K562 (cell line): ENCODE measurements around the gene AKAP3. TPM values are rescaled to one million over a fixed set of nuclear protein-coding genes. Genes with fewer than 3 reads are reported as not detected.

Source experiments
- ATAC-seq: fragments of 200-7000 bp; cut with Tn5 transposase; 3 replicates; pipeline ENCODE4 v1.9.1; 2020; ENCODE audit warnings: moderate library complexity
- BruUV-seq: library from RNA; stranded (reverse); fragments of 400-500 nt; replicated peaks from 2 replicates; lab custom pipeline; 2021; lab: Mats Ljungman, UMichigan
- CTCF ChIA-PET: fragments of 300-600 bp; formaldehyde crosslinking; extraction: SDS; loops from one replicate; lab custom pipeline; 2021; ENCODE audit warnings: low intra/inter-chr PET ratio; lab: Yijun Ruan, JAX
- POLR2A ChIA-PET: fragments of 300-600, 350-650 bp; sonication (Branson Sonifier 250); formaldehyde crosslinking; extraction: SDS; loops from one replicate; lab custom pipeline; 2021; ENCODE audit warnings: antibody characterized with exemption, inconsistent platforms; lab: Yijun Ruan, JAX
- DNase-seq, 4 experiments: peaks; one replicate each; pipeline versions ENCODE4 v3.0.0 to v3.0.0-alpha.2; 2011 to 2018; ENCODE audit warnings: low spot score in 3 of 4, mixed read lengths in 3 of 4; ENCODE audit errors: extremely low read depth in 1 of 4
- FAIRE-seq: peaks from 2 replicates; lab custom pipeline; 2011; peaks lifted over from hg19 to GRCh38; lab: Jason Lieb, UNC
- H2AFZ ChIP-seq: 2 replicates; pipeline ENCODE4 v1.6.0; 2011; ENCODE audit warnings: low read depth, low read length, control low read depth, inconsistent platforms
- H3K27ac ChIP-seq: fragments of 200-600 bp; 3 replicates; pipeline ENCODE4 v1.8.0; 2011; ENCODE audit warnings: low read depth, mild to moderate bottlenecking, control low read depth, inconsistent platforms, low read length, moderate library complexity, mixed read lengths; ENCODE audit errors: extremely low read depth
- H3K27me3 ChIP-seq, 2 experiments: fragments of 300-600 bp in 1 of 2; 2 replicates in 1 of 2; 3 replicates in 1 of 2; pipeline versions ENCODE4 v1.6.0 to v1.8.0; 2011; ENCODE audit warnings: inconsistent platforms in 2 of 2, low read length in 2 of 2, mild to moderate bottlenecking in 1 of 2, mixed read lengths in 1 of 2, moderate library complexity in 1 of 2; ENCODE audit not compliant: control insufficient read depth in 2 of 2, insufficient read depth in 2 of 2
- H3K36me3 ChIP-seq: fragments of 300-600 bp; 3 replicates; pipeline ENCODE4 v1.8.0; 2011; ENCODE audit warnings: mild to moderate bottlenecking, low read length, inconsistent platforms; ENCODE audit not compliant: control insufficient read depth, insufficient read depth
- H3K4me1 ChIP-seq, 2 experiments: fragments of 200-600 bp in 1 of 2; replicated peaks in 1 of 2; 2 replicates in 1 of 2; 3 replicates in 1 of 2; pipeline versions ENCODE4 v1.5.1 to v1.8.0; 2011; ENCODE audit warnings: inconsistent platforms in 2 of 2, low read length in 2 of 2, mild to moderate bottlenecking in 1 of 2, mixed read lengths in 1 of 2, moderate library complexity in 1 of 2; ENCODE audit not compliant: control insufficient read depth in 2 of 2, insufficient read depth in 2 of 2
- H3K4me2 ChIP-seq: 2 replicates; pipeline ENCODE4 v1.6.1; 2011; ENCODE audit warnings: low read length, control low read depth, inconsistent platforms, mixed read lengths; ENCODE audit not compliant: insufficient read depth
- H3K4me3 ChIP-seq: fragments of 200-600 bp; sonication (generic), shearing (Covaris generic); 2 replicates; pipeline ENCODE4 v1.5.1; 2016; ENCODE audit warnings: control low read depth, inconsistent platforms
- H3K79me2 ChIP-seq: fragments of 200-600 bp; 3 replicates; pipeline ENCODE4 v1.8.0; 2011; ENCODE audit warnings: low read length, inconsistent platforms; ENCODE audit not compliant: control insufficient read depth, insufficient read depth
- H3K9ac ChIP-seq, 2 experiments: 2 replicates each; pipeline versions ENCODE4 v1.6.0 to v1.6.1; 2011; ENCODE audit warnings: low read depth in 2 of 2, low read length in 2 of 2, control low read depth in 1 of 2, inconsistent platforms in 1 of 2, mild to moderate bottlenecking in 1 of 2, mixed read lengths in 1 of 2; ENCODE audit not compliant: insufficient read depth in 1 of 2
- H3K9me1 ChIP-seq: one replicate; pipeline ENCODE4 v1.6.0; 2011; ENCODE audit warnings: inconsistent platforms, mild to moderate bottlenecking, low read length, moderate library complexity; ENCODE audit not compliant: control insufficient read depth, insufficient read depth
- H3K9me3 ChIP-seq: replicated peaks from 2 replicates; pipeline ENCODE4 v1.5.1; 2011; ENCODE audit warnings: low read depth, low read length, inconsistent platforms; ENCODE audit not compliant: control insufficient read depth, insufficient read depth
- H4K20me1 ChIP-seq: replicated peaks from 2 replicates; pipeline ENCODE4 v1.6.1; 2011; ENCODE audit warnings: low read length, inconsistent platforms, mixed read lengths; ENCODE audit not compliant: control insufficient read depth, insufficient read depth
- KAT8 ChIP-seq: fragments of 450-650 bp; IDR thresholded peaks from 2 replicates; pipeline ENCODE4 v1.6.1; 2016; ENCODE audit warnings: low read depth, mild to moderate bottlenecking
- POLR2AphosphoS5 ChIP-seq: IDR thresholded peaks from 2 replicates; pipeline ENCODE4 v1.6.1; 2011; ENCODE audit warnings: mild to moderate bottlenecking, low read depth, low read length, moderate library complexity; ENCODE audit not compliant: control insufficient read depth, insufficient read depth
- RAD21 ChIP-seq, 2 experiments: fragments of 250-450 bp in 1 of 2; fragments of 450-650 bp in 1 of 2; sonication (Bioruptor Pico) in 1 of 2; formaldehyde crosslinking in 1 of 2; IDR thresholded peaks in 1 of 2; conservative IDR thresholded peaks in 1 of 2; 2 replicates each; pipeline versions ENCODE4 v1.4.0 to v1.8.0; 2020 to 2022; ENCODE audit warnings: mild to moderate bottlenecking in 2 of 2, moderate library complexity in 1 of 2
- RBM15 ChIP-seq: fragments of 200-400 bp; formaldehyde crosslinking; IDR thresholded peaks from 2 replicates; pipeline ENCODE4 v1.6.1; 2018; ENCODE audit warnings: mild to moderate bottlenecking, low read length, moderate library complexity; ENCODE audit not compliant: insufficient read depth
- SREBF2 ChIP-seq: sonication (generic); formaldehyde crosslinking; IDR thresholded peaks from 2 replicates; pipeline ENCODE4 v1.4.0; 2020; ENCODE audit warnings: mild to moderate bottlenecking, missing genetic modification reagents
- TCF7 ChIP-seq: sonication (generic); IDR thresholded peaks from 2 replicates; pipeline ENCODE4 v1.6.1; 2016; ENCODE audit warnings: antibody characterized with exemption, borderline replicate concordance
- YY1 ChIP-seq, 3 experiments: IDR thresholded peaks; 2 replicates each; pipeline ENCODE4 v1.6.1; 2011; ENCODE audit warnings: low read length in 2 of 3, mild to moderate bottlenecking in 2 of 3, moderate library complexity in 2 of 3, borderline replicate concordance in 1 of 3, control low read depth in 1 of 3, low read depth in 1 of 3; ENCODE audit not compliant: insufficient read depth in 3 of 3, insufficient replicate concordance in 2 of 3, control insufficient read depth in 1 of 3, insufficient read length in 1 of 3; ENCODE audit errors: extremely low read depth in 1 of 3
- ZNF347 ChIP-seq: fragments of 450-650 bp; formaldehyde crosslinking; IDR thresholded peaks from 2 replicates; pipeline ENCODE4 v1.4.0; 2020; ENCODE audit warnings: low read depth, mild to moderate bottlenecking, moderate library complexity
- ZNF764 ChIP-seq: fragments of 250-450 bp; sonication (Bioruptor Pico); IDR thresholded peaks from 2 replicates; pipeline ENCODE4 v1.4.0; 2020; ENCODE audit warnings: low read depth, mild to moderate bottlenecking, moderate library complexity
- WGBS: fragments of 100-300 bp; shearing (Covaris generic); methylation state at CpG from one replicate; pipeline ENCODE4 v1.1.6; 2016; ENCODE audit warnings: low coverage, mixed read lengths; ENCODE audit not compliant: insufficient coverage; ENCODE audit errors: missing lambda C conversion rate; 5-methylcytosine and 5-hydroxymethylcytosine counted together
- in situ Hi-C: fragments of 300-500 bp; cut with MboI; formaldehyde crosslinking; loops from 4 replicates; pipeline ENCODE4 v1.15.0; 2018; ENCODE audit warnings: inconsistent platforms, mixed read lengths
- intact Hi-C: fragments of 100-400 bp; cut with micrococcal nuclease; formaldehyde crosslinking; loops from 2 replicates; pipeline ENCODE4 v1.14.2; 2022
- polyA plus RNA-seq, 8 experiments: library from polyadenylated mRNA; depleted of rRNA in 4 of 8; stranded (reverse) in 5 of 8; unstranded in 3 of 8; fragments of >200 nt; fragmentation: Nextera tagmentation in 2 of 8; fragmentation: Illumina TruSeq in 1 of 8; extraction: Ambion mirVana in 2 of 8; extraction: Trizol in 1 of 8; gene quantifications; 2 replicates each; pipeline versions ENCODE4 v1.2.1 to v1.2.3, GENCODE V29; 2011 to 2014; ENCODE audit warnings: inconsistent platforms in 1 of 8, missing spikeins in 1 of 8
- total RNA-seq, 7 experiments: library from RNA; depleted of rRNA in 6 of 7; stranded (reverse); fragments of >200 nt in 6 of 7; fragmentation: Illumina TruSeq in 2 of 7; extraction: Trizol in 2 of 7; gene quantifications; 2 replicates each; pipeline versions ENCODE4 v1.2.1 to v1.2.3, GENCODE V29; 2011 to 2021; ENCODE audit warnings: low replicate concordance in 1 of 7
- TF ChIP-seq, protein P1 (sequence below), 2 experiments: IDR thresholded peaks; 2 replicates each; pipeline ENCODE4 v1.6.1; 2012; ENCODE audit warnings: improper control_type of control experiment in 2 of 2, low read depth in 2 of 2, low read length in 2 of 2, borderline replicate concordance in 1 of 2
- TF ChIP-seq, protein P2 (sequence below): fragments of 250-450 bp; sonication (Bioruptor Pico); IDR thresholded peaks from 2 replicates; pipeline ENCODE4 v1.8.0; 2022; ENCODE audit warnings: moderate library complexity, mild to moderate bottlenecking, inconsistent platforms
- TF ChIP-seq, protein P3 (sequence below): sonication (generic); formaldehyde crosslinking; IDR thresholded peaks from 2 replicates; pipeline ENCODE4 v1.8.1; 2023; ENCODE audit warnings: mild to moderate bottlenecking, missing genetic modification reagents, moderate library complexity
- TF ChIP-seq, protein P4 (sequence below): IDR thresholded peaks from 2 replicates; pipeline ENCODE4 v1.6.1; 2012; ENCODE audit warnings: low read depth, low read length, improper control_type of control experiment, borderline replicate concordance

AKAP3 gene
- total and polyA plus RNA-seq, 9 of the 15 experiments (the other 6 are each of a cell fraction or from before 2014, with no cell fraction given): 0.17 to 2.8 (median 0.43) TPM

DNA sequence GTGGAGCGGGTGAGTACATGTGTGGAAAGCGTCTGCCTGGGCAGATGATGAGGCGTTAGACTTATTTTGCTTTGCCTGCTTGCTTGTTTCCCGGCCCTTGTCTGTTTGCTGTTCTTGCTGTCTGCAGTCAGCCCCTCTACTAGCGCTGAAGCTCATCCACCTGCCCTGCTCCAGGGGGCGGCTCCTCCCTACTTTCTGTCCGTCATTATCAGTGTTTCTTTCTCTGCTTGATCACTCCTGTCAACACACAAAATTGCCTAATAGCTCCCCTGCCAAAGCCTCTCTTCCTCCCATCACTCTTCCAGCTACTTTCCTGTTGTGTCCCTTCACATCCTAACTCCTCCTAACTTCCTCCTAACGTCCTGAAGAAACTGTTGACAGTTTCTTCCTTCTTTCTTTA, 36.5 kb upstream of the AKAP3 start:
- no peaks in the 10 kb centered on the region for H4K20me1 ChIP-seq
- no peak overlapping the region for H3K4me2 ChIP-seq
- in situ Hi-C loops (no loop called here), intact Hi-C loops (no loop called here)
- 66% methylated on average over 7 of the region's 8 CpGs for WGBS
- H2AFZ ChIP-seq: no peak overlapping the region
- H3K36me3 ChIP-seq: peaks cover 54% of the 10 kb centered on the region; the same call in 2 of the 3 replicates
- DNase-seq (no peak), FAIRE-seq (no peak), ATAC-seq (no peak)
- H3K79me2 ChIP-seq: no peaks in the 10 kb centered on the region
- no TSS peak for BruUV-seq
- ChIA-PET CTCF (no interaction called here), POLR2A (no interaction called here)
- no peak overlapping the region for H3K4me3 ChIP-seq
- H3K9ac ChIP-seq: no peak overlapping the region
- no peaks in the 10 kb centered on the region for H3K4me1 ChIP-seq
- no peaks in the 10 kb centered on the region for H3K9me3 ChIP-seq
- H3K27ac ChIP-seq: no peak overlapping the region
- H3K27me3 ChIP-seq: no peaks in the 10 kb centered on the region
- H3K9me1 ChIP-seq: no peaks in the 10 kb centered on the region
- TF ChIP-seq POLR2AphosphoS5 (no peak), RBM15 (no peak), KAT8 (no peak), YY1 (IDR thresholded peaks at IDR 0.05; ENCODE audit: borderline replicate concordance in 1 of 3, control insufficient read depth in 1 of 3, extremely low read depth in 1 of 3, insufficient read depth in 3 of 3, insufficient read length in 1 of 3, insufficient replicate concordance in 2 of 3, low read depth in 1 of 3, low read length in 2 of 3) (no peak), ZNF347 (CRISPR knock-in tag) (no peak), TCF7 (no peak), ZNF764 (CRISPR knock-in tag) (no peak), RAD21 (CRISPR knock-in tag; conservative IDR thresholded peaks at IDR 0.05 in 1 of 2, IDR thresholded peaks at IDR 0.05 in 1 of 2) (no peak), SREBF2 (no peak)
- TF ChIP-seq, protein P1, sequence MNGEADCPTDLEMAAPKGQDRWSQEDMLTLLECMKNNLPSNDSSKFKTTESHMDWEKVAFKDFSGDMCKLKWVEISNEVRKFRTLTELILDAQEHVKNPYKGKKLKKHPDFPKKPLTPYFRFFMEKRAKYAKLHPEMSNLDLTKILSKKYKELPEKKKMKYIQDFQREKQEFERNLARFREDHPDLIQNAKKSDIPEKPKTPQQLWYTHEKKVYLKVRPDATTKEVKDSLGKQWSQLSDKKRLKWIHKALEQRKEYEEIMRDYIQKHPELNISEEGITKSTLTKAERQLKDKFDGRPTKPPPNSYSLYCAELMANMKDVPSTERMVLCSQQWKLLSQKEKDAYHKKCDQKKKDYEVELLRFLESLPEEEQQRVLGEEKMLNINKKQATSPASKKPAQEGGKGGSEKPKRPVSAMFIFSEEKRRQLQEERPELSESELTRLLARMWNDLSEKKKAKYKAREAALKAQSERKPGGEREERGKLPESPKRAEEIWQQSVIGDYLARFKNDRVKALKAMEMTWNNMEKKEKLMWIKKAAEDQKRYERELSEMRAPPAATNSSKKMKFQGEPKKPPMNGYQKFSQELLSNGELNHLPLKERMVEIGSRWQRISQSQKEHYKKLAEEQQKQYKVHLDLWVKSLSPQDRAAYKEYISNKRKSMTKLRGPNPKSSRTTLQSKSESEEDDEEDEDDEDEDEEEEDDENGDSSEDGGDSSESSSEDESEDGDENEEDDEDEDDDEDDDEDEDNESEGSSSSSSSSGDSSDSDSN (IDR thresholded peaks at IDR 0.05; ENCODE audit: borderline replicate concordance in 1 of 2, low read depth in 2 of 2, low read length in 2 of 2): no peak
- TF ChIP-seq, protein P2, sequence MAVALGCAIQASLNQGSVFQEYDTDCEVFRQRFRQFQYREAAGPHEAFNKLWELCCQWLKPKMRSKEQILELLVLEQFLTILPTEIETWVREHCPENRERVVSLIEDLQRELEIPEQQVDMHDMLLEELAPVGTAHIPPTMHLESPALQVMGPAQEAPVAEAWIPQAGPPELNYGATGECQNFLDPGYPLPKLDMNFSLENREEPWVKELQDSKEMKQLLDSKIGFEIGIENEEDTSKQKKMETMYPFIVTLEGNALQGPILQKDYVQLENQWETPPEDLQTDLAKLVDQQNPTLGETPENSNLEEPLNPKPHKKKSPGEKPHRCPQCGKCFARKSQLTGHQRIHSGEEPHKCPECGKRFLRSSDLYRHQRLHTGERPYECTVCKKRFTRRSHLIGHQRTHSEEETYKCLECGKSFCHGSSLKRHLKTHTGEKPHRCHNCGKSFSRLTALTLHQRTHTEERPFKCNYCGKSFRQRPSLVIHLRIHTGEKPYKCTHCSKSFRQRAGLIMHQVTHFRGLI: no peak
- TF ChIP-seq, protein P3, sequence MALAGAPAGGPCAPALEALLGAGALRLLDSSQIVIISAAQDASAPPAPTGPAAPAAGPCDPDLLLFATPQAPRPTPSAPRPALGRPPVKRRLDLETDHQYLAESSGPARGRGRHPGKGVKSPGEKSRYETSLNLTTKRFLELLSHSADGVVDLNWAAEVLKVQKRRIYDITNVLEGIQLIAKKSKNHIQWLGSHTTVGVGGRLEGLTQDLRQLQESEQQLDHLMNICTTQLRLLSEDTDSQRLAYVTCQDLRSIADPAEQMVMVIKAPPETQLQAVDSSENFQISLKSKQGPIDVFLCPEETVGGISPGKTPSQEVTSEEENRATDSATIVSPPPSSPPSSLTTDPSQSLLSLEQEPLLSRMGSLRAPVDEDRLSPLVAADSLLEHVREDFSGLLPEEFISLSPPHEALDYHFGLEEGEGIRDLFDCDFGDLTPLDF (CRISPR knock-in tag): no peak
- TF ChIP-seq, protein P4, sequence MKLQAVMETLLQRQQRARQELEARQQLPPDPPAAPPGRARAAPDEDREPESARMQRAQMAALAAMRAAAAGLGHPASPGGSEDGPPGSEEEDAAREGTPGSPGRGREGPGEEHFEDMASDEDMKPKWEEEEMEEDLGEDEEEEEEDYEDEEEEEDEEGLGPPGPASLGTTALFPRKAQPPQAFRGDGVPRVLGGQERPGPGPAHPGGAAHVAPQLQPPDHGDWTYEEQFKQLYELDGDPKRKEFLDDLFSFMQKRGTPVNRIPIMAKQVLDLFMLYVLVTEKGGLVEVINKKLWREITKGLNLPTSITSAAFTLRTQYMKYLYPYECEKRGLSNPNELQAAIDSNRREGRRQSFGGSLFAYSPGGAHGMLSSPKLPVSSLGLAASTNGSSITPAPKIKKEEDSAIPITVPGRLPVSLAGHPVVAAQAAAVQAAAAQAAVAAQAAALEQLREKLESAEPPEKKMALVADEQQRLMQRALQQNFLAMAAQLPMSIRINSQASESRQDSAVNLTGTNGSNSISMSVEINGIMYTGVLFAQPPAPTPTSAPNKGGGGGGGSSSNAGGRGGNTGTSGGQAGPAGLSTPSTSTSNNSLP: no peak
